Measurements from ENCODE around the gene ZFYVE21. TPM values are rescaled to one million over a fixed set of nuclear protein-coding genes. Genes with fewer than 3 reads are reported as not detected.

Gene ZFYVE21
- total RNA-seq, 1 experiment from 2014 or later, result 47.2 TPM

GRCh38 chr14:103724116-103724515 lies 8.5 kb downstream of the ZFYVE21 start:
- H3K36me3 ChIP-seq (ENCODE audit: low read depth, low read length), result no peaks in the 10 kb centered on the region
- intact Hi-C loops (cut with micrococcal nuclease), result loop anchor here (5.0 kb wide), 1 partner anchor 188 kb away; no protein-coding TSS in a partner anchor
- no peaks in the 10 kb centered on the region for H3K27me3 ChIP-seq (ENCODE audit: low read length)
- H3K79me2 ChIP-seq (ENCODE audit: low read length), result peaks cover 67% of the 10 kb centered on the region
- CTCF ChIA-PET, result no interaction called here
- no peak for DNase-seq
- no peak overlapping the region for H3K9ac ChIP-seq (ENCODE audit: low read length)
- POLR2A ChIA-PET (ENCODE audit: unreplicated experiment), result no interaction called here
- no peak overlapping the region for H3K27ac ChIP-seq (ENCODE audit: low read length)
- no peaks in the 10 kb centered on the region for H3K9me3 ChIP-seq (ENCODE audit: low read length)
- no TSS peak for BruUV-seq (replicated peaks)
- H3F3A ChIP-seq (ENCODE audit: low read length, unreplicated experiment), result peaks cover 4% of the 10 kb centered on the region
- no peaks in the 10 kb centered on the region for H3K9me2 ChIP-seq (replicated peaks; ENCODE audit: low read length)
- ATAC-seq, result no peak
- no peaks in the 10 kb centered on the region for H4K20me1 ChIP-seq (ENCODE audit: low read length)
- H3K4me2 ChIP-seq (ENCODE audit: low read length), result no peak overlapping the region
- no peak overlapping the region for H3K4me3 ChIP-seq (ENCODE audit: low read length)
- no peak for TF ChIP-seq EZH2phosphoT487 (IDR thresholded peaks at IDR 0.05; ENCODE audit: borderline replicate concordance, low read length)
- peaks cover 14% of the 10 kb centered on the region for H3K4me1 ChIP-seq (ENCODE audit: insufficient read depth, low read length)
- H2AFZ ChIP-seq (ENCODE audit: low read length), result no peak overlapping the region

- BruUV-seq (replicated peaks), result no TSS peak
- DNase-seq (no peak), ATAC-seq (no peak)
- ChIA-PET POLR2A (ENCODE audit: unreplicated experiment) (no interaction called here), CTCF (no interaction called here)
- Histone ChIP-seq H4K20me1 (ENCODE audit: low read length) (no peaks in the 10 kb centered on the region), H3K9me2 (replicated peaks; ENCODE audit: low read length) (no peaks in the 10 kb centered on the region), H3F3A (ENCODE audit: low read length, unreplicated experiment) (peaks cover 4% of the 10 kb centered on the region), H3K27ac (ENCODE audit: low read length) (no peak overlapping the region), H3K9ac (ENCODE audit: low read length) (no peak overlapping the region), H3K9me3 (ENCODE audit: low read length) (no peaks in the 10 kb centered on the region), H3K36me3 (ENCODE audit: low read depth, low read length) (no peaks in the 10 kb centered on the region; the same call in 1 of the 2 replicates), H3K79me2 (ENCODE audit: low read length) (peaks cover 57% of the 10 kb centered on the region), H3K4me3 (ENCODE audit: low read length) (no peak overlapping the region), H2AFZ (ENCODE audit: low read length) (no peak overlapping the region), H3K27me3 (ENCODE audit: low read length) (no peaks in the 10 kb centered on the region), H3K4me1 (ENCODE audit: insufficient read depth, low read length) (peaks cover 14% of the 10 kb centered on the region), H3K4me2 (ENCODE audit: low read length) (no peak overlapping the region)
- intact Hi-C loops (cut with micrococcal nuclease), result no loop called here
- TF ChIP-seq CTCF (conservative IDR thresholded peaks at IDR 0.05; ENCODE audit: low read depth, low read length) (no peak), EZH2phosphoT487 (IDR thresholded peaks at IDR 0.05; ENCODE audit: borderline replicate concordance, low read length) (no peak), EZH2 (IDR thresholded peaks at IDR 0.05; ENCODE audit: low read length, unreplicated experiment) (no peak)
Observed at GRCh38 chr14:103725001-103725682, 9.5 kb downstream of the ZFYVE21 start.

- Histone ChIP-seq H4K20me1 (ENCODE audit: low read length) (no peaks in the 10 kb centered on the region), H3K9ac (ENCODE audit: low read length) (no peak overlapping the region), H3K36me3 (ENCODE audit: low read depth, low read length) (no peaks in the 10 kb centered on the region; the same call in 1 of the 2 replicates), H3K27me3 (ENCODE audit: low read length) (no peaks in the 10 kb centered on the region), H3K4me1 (ENCODE audit: insufficient read depth, low read length) (peaks cover 14% of the 10 kb centered on the region), H3K9me2 (replicated peaks; ENCODE audit: low read length) (no peaks in the 10 kb centered on the region), H3F3A (ENCODE audit: low read length, unreplicated experiment) (peaks cover 4% of the 10 kb centered on the region), H3K9me3 (ENCODE audit: low read length) (no peaks in the 10 kb centered on the region), H3K27ac (ENCODE audit: low read length) (no peak overlapping the region), H2AFZ (ENCODE audit: low read length) (no peak overlapping the region), H3K79me2 (ENCODE audit: low read length) (peaks cover 50% of the 10 kb centered on the region), H3K4me3 (ENCODE audit: low read length) (no peak overlapping the region), H3K4me2 (ENCODE audit: low read length) (no peak overlapping the region)
- intact Hi-C loops (cut with micrococcal nuclease), result no loop called here
- TF ChIP-seq EZH2phosphoT487 (IDR thresholded peaks at IDR 0.05; ENCODE audit: borderline replicate concordance, low read length), result no peak
- no peak for TF ChIP-seq EZH2 (IDR thresholded peaks at IDR 0.05; ENCODE audit: low read length, unreplicated experiment)
- no peak for TF ChIP-seq CTCF (conservative IDR thresholded peaks at IDR 0.05; ENCODE audit: low read depth, low read length)
- ATAC-seq (no peak), DNase-seq (no peak)
- ChIA-PET CTCF (no interaction called here), POLR2A (ENCODE audit: unreplicated experiment) (no interaction called here)
- BruUV-seq (replicated peaks), result no TSS peak
Observed at GRCh38 chr14:103725739-103726395, 10.3 kb downstream of the ZFYVE21 start.

Data from PC-3 (cell line).